GM21360 (cell line): ENCODE data around the gene DNAL4.
A peak's percentile ranks its signal among the peaks of the same experiment; 100 is the strongest.

ENCODE experiments used
- ATAC-seq: cut with Tn5 transposase; IDR thresholded peaks from one replicate; pipeline ENCODE4 v1.9.1; 2021; ENCODE audit warnings: mild to moderate bottlenecking, moderate library complexity; ENCODE audit not compliant: unreplicated experiment

The DNAL4 gene

GRCh38 chr22:38760477-38761201, 33.3 kb downstream of the DNAL4 start:
- no peak for ATAC-seq

GRCh38 chr22:38759005-38759404, 34.9 kb downstream of the DNAL4 start:
- ATAC-seq = no peak

GRCh38 chr22:38758276-38758945, 35.5 kb downstream of the DNAL4 start:
- no peak for ATAC-seq

- ATAC-seq = no peak
These were observed 36.5 kb downstream of the DNAL4 start for GRCh38 chr22:38757464-38757757.

GRCh38 chr22:38756711-38757463, 37.1 kb downstream of the DNAL4 start:
- no peak for ATAC-seq

- peak; percentile 65 for ATAC-seq
These were observed 37.9 kb downstream of the DNAL4 start, which contains the start of gene SUN2 for GRCh38 chr22:38755911-38756532. Gene SUN2, minus strand, starts transcription at chr22:38755998. Its CDS starts 3,370 bp downstream, at chr22:38752628.

GRCh38 chr22:38755155-38755910, 38.6 kb downstream of the DNAL4 start:
- ATAC-seq = peak; percentile 17

- no peak for ATAC-seq
These were observed 39.2 kb downstream of the DNAL4 start for GRCh38 chr22:38754751-38755154.

GRCh38 chr22:38753948-38754750, 39.8 kb downstream of the DNAL4 start:
- no peak for ATAC-seq

GRCh38 chr22:38751422-38752346, 42.3 kb downstream of the DNAL4 start:
- no peak for ATAC-seq

GRCh38 chr22:38751066-38751421, 42.9 kb downstream of the DNAL4 start:
- no peak for ATAC-seq

- no peak for ATAC-seq
These were observed 43.3 kb downstream of the DNAL4 start for GRCh38 chr22:38750638-38751037.

GRCh38 chr22:38750104-38750503, 43.8 kb downstream of the DNAL4 start:
- ATAC-seq = no peak

- ATAC-seq = no peak
These were observed 45.3 kb downstream of the DNAL4 start for GRCh38 chr22:38748487-38749136.

- no peak for ATAC-seq
These were observed 48.1 kb downstream of the DNAL4 start for GRCh38 chr22:38745676-38746460.

GRCh38 chr22:38744981-38745380, 49.0 kb downstream of the DNAL4 start:
- no peak for ATAC-seq

GRCh38 chr22:38742176-38742942, 51.6 kb downstream of the DNAL4 start:
- no peak for ATAC-seq
